Astrocyte of the spinal cord (primary cell): Measurements from ENCODE around the gene CCNYL1.

Source experiments
- DNase-seq: peaks from one replicate; pipeline ENCODE4 v3.0.0; 2011; ENCODE audit warnings: low read depth, low spot score
- H3K4me3 ChIP-seq: 2 replicates; pipeline ENCODE4 v1.5.1; 2011; ENCODE audit warnings: low read depth, mild to moderate bottlenecking, low read length, moderate library complexity
- CTCF ChIP-seq: IDR thresholded peaks from 2 replicates; pipeline ENCODE4 v1.5.1; 2012; ENCODE audit warnings: low read depth, mild to moderate bottlenecking, low read length, inconsistent platforms
- in situ Hi-C: cut with HindIII; loops from 2 replicates; pipeline ENCODE4 v1.10.0; 2017; ENCODE audit warnings: low sequenced_read_pairs

Gene CCNYL1

GRCh38 chr2:207787017-207787416 is 75.6 kb downstream of the CCNYL1 start:
- no peak for TF ChIP-seq CTCF
- in situ Hi-C loops = no loop called here
- no peak overlapping the region for H3K4me3 ChIP-seq
- no peak for DNase-seq

- no peak overlapping the region for H3K4me3 ChIP-seq
- no peak for DNase-seq
- in situ Hi-C loops = no loop called here
- TF ChIP-seq CTCF = no peak
Measured at GRCh38 chr2:207787800-207788199, 76.4 kb downstream of the CCNYL1 start.

GRCh38 chr2:207790898-207791297 is 79.5 kb downstream of the CCNYL1 start:
- no peak overlapping the region for H3K4me3 ChIP-seq
- in situ Hi-C loops = no loop called here
- DNase-seq = no peak
- TF ChIP-seq CTCF = no peak

GRCh38 chr2:207791579-207792243 is 80.3 kb downstream of the CCNYL1 start:
- in situ Hi-C loops = no loop called here
- no peak overlapping the region for H3K4me3 ChIP-seq
- no peak for TF ChIP-seq CTCF
- DNase-seq = no peak

- in situ Hi-C loops = no loop called here
- peak; percentile 75 for DNase-seq
Measured at GRCh38 chr2:207792244-207792785, 80.9 kb downstream of the CCNYL1 start.

GRCh38 chr2:207796585-207797350 is 85.3 kb downstream of the CCNYL1 start:
- TF ChIP-seq CTCF = no peak
- in situ Hi-C loops = no loop called here
- DNase-seq = no peak
- H3K4me3 ChIP-seq = no peak overlapping the region

More at GRCh38 chr2:207792244-207792785, 80.9 kb downstream of the CCNYL1 start:
- H3K4me3 ChIP-seq = no peak overlapping the region
- no peak for TF ChIP-seq CTCF
